ENCODE data around the gene DPP7. TPM values are rescaled to one million over a fixed set of nuclear protein-coding genes. Genes with fewer than 3 reads are reported as not detected.

The DPP7 gene
- total and polyA plus RNA-seq, 10 of the 15 experiments (the other 5 are each of a cell fraction or from before 2014, with no cell fraction given), result 0.68 to 245 (median 106) TPM

- TF ChIP-seq POLR2A (IDR thresholded peaks at IDR 0.05; ENCODE audit: low read depth, low read length) (peak; percentile 48; the same call in 1 of the 2 replicates), JUND (IDR thresholded peaks at IDR 0.05; ENCODE audit: low read depth, low read length) (peak; percentile 50; the same call in 1 of the 2 replicates), EED (IDR thresholded peaks at IDR 0.05; ENCODE audit: low read depth) (peak; percentile 71), TAF1 (IDR thresholded peaks at IDR 0.05; ENCODE audit: borderline replicate concordance, low read depth, low read length) (peak; percentile 38; the same call in 1 of the 2 replicates), SIN3A (IDR thresholded peaks at IDR 0.05; ENCODE audit: low read depth, low read length) (peak; percentile 73; the same call in 1 of the 2 replicates), CBFB (IDR thresholded peaks at IDR 0.05; ENCODE audit: low read depth) (peak; percentile 65; the same call in 1 of the 2 replicates), TCF3 (IDR thresholded peaks at IDR 0.05; ENCODE audit: borderline replicate concordance, insufficient read depth, low read depth, low read length) (0 out of 2 replicates have a peak, but pooled peaks have one; percentile 73), SP1 (IDR thresholded peaks at IDR 0.05; ENCODE audit: low read depth, low read length) (peak; percentile 69), LARP7 (IDR thresholded peaks at IDR 0.05) (0 out of 2 replicates have a peak, but pooled peaks have one; percentile 28), MTA2 (IDR thresholded peaks at IDR 0.05; ENCODE audit: low read depth) (peak; percentile 56), RB1 (IDR thresholded peaks at IDR 0.05; ENCODE audit: borderline replicate concordance) (peak; percentile 28; the same call in 1 of the 2 replicates), SREBF2 (IDR thresholded peaks at IDR 0.05; ENCODE audit: low read length) (no peak), GATAD2B (conservative IDR thresholded peaks at IDR 0.05; ENCODE audit: low read depth) (peak; percentile 47; the same call in 1 of the 2 replicates), SMC3 (IDR thresholded peaks at IDR 0.05; ENCODE audit: borderline replicate concordance, low read length) (peak; percentile 55), WRNIP1 (IDR thresholded peaks at IDR 0.05; ENCODE audit: borderline replicate concordance, low read depth, low read length) (0 out of 2 replicates have a peak, but pooled peaks have one; percentile 78), RELA (IDR thresholded peaks at IDR 0.05; ENCODE audit: borderline replicate concordance, partially characterized antibody) (peak; percentile 63), CREM (IDR thresholded peaks at IDR 0.05; ENCODE audit: low read depth) (peak; percentile 88), SPI1 (IDR thresholded peaks at IDR 0.05; ENCODE audit: borderline replicate concordance, insufficient read depth, low read depth, low read length) (peak; percentile 70; the same call in 1 of the 2 replicates), NR2F1 (conservative IDR thresholded peaks at IDR 0.05) (peak; percentile 93), ZBTB40 (IDR thresholded peaks at IDR 0.05; ENCODE audit: borderline replicate concordance) (no peak; the same call in 1 of the 2 replicates), ZNF384 (IDR thresholded peaks at IDR 0.05; ENCODE audit: borderline replicate concordance, low read depth, low read length) (no peak), MXI1 (IDR thresholded peaks at IDR 0.05; ENCODE audit: low read depth, low read length) (peak; percentile 68), BHLHE40 (IDR thresholded peaks at IDR 0.05; ENCODE audit: borderline replicate concordance in 1 of 2, low read depth in 2 of 2, low read length in 1 of 2) (peak in 1 of 2 experiments; percentile 68; a peak in 1 of 4 replicates), HDGF (IDR thresholded peaks at IDR 0.05) (peak; percentile 78; the same call in 1 of the 2 replicates), MYC (IDR thresholded peaks at IDR 0.05; ENCODE audit: insufficient read depth, insufficient read length, insufficient replicate concordance, low read length, severe bottlenecking) (no peak), EP300 (IDR thresholded peaks at IDR 0.05; ENCODE audit: borderline replicate concordance in 1 of 2, control insufficient read depth in 1 of 2, low read depth in 2 of 2, low read length in 2 of 2) (peak in 1 of 2 experiments; percentile 52; a peak in 2 of 4 replicates), NFIC (IDR thresholded peaks at IDR 0.05; ENCODE audit: low read depth, low read length) (peak; percentile 67; the same call in 1 of the 2 replicates), JUNB (IDR thresholded peaks at IDR 0.05) (peak; percentile 85)
Measured at GRCh38 chr9:137095664-137096517, 18.6 kb downstream of the DPP7 start (continued).
